ENCODE data around the gene FBF1.

Gene FBF1

DNA sequence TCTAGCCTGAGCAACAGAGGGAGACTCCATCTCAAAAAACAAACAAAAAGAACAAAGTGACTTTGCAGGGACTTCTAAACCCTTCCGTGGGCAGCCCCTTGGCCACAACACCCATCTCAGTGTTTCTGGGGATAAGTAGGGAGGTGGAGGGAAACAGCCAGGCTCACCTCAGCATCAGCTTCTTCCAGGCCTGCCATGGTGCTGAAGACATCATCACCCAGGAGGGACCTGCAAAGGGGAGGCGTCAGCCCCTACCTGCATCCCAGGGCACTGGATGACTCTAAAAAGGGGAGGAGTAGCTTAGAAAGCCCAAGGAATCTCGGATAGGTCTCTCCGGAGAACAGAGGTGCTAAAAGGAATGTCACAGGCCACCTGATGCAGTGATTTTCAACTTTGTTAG, 9.8 kb downstream of the FBF1 start:
- no peaks in the 10 kb centered on the region for H3K9me3 Mint-ChIP-seq
- H3K27ac Mint-ChIP-seq: no peak overlapping the region
- H3K36me3 Mint-ChIP-seq (ENCODE audit: low read depth): peaks cover 4% of the 10 kb centered on the region
- ATAC-seq (no peak), DNase-seq (no peak)
- no peak overlapping the region for H3K4me3 Mint-ChIP-seq
- H3K27me3 Mint-ChIP-seq: no peaks in the 10 kb centered on the region
- no peaks in the 10 kb centered on the region for H3K4me1 Mint-ChIP-seq

DNA sequence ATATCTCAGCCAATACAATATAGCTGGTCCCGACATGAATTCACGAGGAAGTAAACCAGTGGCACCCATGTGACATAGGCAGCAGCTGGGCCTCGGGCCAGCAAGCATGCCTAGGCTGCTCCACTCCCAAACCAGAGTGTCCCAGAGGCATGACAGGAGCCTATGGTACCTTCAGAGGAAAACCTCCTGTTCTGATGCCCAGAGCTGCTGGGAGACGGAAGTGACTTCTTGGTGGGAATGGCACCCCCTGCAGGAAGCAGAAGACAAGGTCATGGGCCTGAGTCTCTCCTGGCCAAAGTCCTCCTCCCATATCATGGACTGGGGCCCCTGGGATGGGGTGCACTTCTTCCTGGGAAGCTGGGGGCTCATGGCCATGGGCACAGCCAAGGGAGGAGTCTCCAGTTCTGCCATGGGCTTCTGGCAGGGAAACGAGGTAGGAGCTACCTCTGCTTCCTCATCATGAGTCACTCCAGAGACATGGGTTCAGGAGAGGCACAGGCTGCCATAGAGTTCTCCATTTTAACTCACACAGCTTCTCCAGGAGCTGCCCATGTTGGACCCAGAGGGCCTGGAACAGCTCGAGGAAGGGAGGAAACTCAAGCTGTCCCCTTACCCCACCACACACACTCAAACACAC, 13.4 kb downstream of the FBF1 start:
- H3K27ac Mint-ChIP-seq: no peak overlapping the region
- H3K27me3 Mint-ChIP-seq: no peaks in the 10 kb centered on the region
- no peaks in the 10 kb centered on the region for H3K4me1 Mint-ChIP-seq
- ATAC-seq (no peak), DNase-seq (no peak)
- H3K4me3 Mint-ChIP-seq: no peak overlapping the region
- H3K36me3 Mint-ChIP-seq (ENCODE audit: low read depth): peaks cover 3% of the 10 kb centered on the region
- H3K9me3 Mint-ChIP-seq: no peaks in the 10 kb centered on the region

DNA sequence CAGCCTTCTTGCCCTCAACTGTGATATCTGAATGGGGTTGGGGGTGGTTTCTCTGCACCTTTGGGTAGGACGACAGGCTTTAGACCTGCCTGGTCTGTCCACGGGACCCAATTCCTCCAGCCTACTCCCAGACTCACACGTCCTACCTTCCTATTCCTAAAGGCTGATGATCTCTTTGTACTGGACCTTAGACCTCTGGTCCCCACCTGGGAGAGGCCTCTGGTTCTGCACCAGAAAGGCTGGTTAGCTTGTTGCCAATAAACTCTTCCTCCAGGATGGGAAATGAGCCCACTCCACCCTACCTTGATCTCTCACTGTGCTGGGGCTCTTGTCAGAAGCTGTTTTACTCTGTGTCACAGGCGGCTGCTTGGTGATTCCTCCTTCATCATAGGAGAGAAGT, 14.4 kb downstream of the FBF1 start:
- H3K4me3 Mint-ChIP-seq: no peak overlapping the region
- H3K27ac Mint-ChIP-seq: no peak overlapping the region
- H3K36me3 Mint-ChIP-seq (ENCODE audit: low read depth): peaks cover 7% of the 10 kb centered on the region

DNA sequence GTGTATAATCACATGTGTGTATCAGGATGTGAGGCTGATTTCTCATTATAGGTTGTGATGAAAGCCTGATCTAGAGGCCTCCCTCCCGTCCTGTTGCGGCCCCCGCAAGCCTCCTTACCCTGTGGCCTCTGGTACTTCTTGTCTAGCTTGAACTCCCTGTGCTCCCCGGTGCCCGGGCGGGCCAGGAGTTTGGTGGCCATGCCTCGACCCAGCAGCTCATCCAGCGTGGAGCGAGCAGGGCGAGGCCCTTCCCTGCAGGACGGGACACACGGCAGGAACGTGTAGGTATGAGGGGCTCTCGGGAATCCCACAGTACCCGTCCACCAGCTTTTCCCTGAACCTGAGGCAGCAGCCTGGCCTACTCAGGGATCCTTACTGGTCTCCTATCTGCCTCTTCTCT, 14.9 kb downstream of the FBF1 start:
- H3K27ac Mint-ChIP-seq: no peak overlapping the region
- H3K9me3 Mint-ChIP-seq: no peaks in the 10 kb centered on the region
- H3K36me3 Mint-ChIP-seq (ENCODE audit: low read depth): peaks cover 7% of the 10 kb centered on the region
- no peaks in the 10 kb centered on the region for H3K27me3 Mint-ChIP-seq
- H3K4me1 Mint-ChIP-seq: no peaks in the 10 kb centered on the region
- H3K4me3 Mint-ChIP-seq: no peak overlapping the region
- no peak for DNase-seq
- no peak for ATAC-seq

More for the DNA sequence above, 14.4 kb downstream of the FBF1 start:
- DNase-seq (no peak), ATAC-seq (no peak)
- Mint-ChIP-seq H3K9me3 (no peaks in the 10 kb centered on the region), H3K27me3 (no peaks in the 10 kb centered on the region), H3K4me1 (no peaks in the 10 kb centered on the region)

DNA sequence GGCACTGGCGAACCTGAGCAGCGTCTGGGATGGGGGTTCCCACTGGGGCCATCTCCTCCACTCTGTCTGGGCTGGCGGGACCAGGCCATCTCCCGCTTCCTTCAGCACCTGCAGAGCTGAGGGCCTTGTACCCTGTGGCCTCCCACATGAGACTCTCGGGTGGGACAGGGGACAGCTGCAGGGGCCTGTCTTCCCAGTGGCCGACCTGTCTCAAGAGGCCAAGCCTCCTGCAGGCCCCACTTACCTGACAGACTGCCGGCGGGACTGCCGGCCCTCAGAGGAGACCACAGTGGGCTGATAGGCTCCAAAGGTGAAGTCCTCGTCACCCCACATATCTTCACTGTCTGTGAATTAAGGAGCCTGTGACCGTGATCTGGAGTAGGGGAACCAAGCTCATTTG, 15.7 kb downstream of the FBF1 start:
- H3K9me3 Mint-ChIP-seq: no peaks in the 10 kb centered on the region
- no peaks in the 10 kb centered on the region for H3K4me1 Mint-ChIP-seq
- H3K27me3 Mint-ChIP-seq: no peaks in the 10 kb centered on the region
- ATAC-seq (no peak), DNase-seq (no peak)
- peaks cover 7% of the 10 kb centered on the region for H3K36me3 Mint-ChIP-seq (ENCODE audit: low read depth)
- no peak overlapping the region for H3K27ac Mint-ChIP-seq
- no peak overlapping the region for H3K4me3 Mint-ChIP-seq

DNA sequence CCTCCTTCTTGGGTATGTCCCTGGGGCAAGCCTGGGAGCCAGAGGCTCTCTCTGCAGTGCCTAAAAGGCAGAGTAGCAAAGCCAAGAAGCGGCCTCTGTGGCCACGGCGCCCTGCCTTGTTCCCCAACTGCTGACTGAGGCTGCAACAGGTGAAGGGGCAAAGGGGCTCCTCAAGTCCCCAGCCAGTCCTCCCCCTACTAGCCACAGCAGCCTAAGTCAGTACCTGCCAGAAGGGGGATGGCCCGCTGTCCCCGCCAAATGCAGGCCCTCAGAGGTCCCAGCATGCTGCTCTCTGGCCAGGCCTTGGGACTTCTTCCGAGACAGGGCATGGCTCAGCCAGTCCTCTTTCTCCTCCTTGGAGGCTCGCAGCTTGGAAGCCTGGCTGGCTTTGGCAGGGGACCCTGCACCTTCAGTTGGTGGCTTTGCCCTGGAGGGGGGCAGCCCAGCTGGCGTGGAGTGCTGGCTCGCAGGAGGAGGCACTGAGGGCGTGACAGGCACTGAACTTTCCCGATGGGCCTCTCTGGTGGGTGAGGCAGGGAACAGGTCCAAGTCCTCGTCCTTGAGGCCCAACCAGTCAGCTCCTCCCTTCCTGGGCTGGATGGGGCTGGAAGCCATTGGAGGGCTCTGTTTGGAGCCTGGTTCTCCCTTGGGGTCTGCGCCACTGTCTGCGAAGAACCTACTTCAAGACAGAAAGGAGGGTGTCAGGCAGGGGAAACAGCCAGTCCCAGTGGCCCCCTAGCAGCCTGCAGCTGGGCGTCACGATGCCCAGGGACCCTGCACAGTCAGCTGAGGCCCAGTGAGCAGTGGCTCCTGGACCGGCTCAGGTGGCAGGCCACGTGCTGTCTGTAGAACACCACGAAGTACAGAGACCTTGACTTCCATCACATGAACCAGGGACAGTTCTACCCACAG, 17.6 kb downstream of the FBF1 start:
- Mint-ChIP-seq H3K4me3 (no peak overlapping the region), H3K9me3 (no peaks in the 10 kb centered on the region), H3K4me1 (no peaks in the 10 kb centered on the region), H3K27me3 (no peaks in the 10 kb centered on the region), H3K36me3 (ENCODE audit: low read depth) (peaks cover 7% of the 10 kb centered on the region), H3K27ac (no peak overlapping the region)
- no peak for DNase-seq
- ATAC-seq: no peak

DNA sequence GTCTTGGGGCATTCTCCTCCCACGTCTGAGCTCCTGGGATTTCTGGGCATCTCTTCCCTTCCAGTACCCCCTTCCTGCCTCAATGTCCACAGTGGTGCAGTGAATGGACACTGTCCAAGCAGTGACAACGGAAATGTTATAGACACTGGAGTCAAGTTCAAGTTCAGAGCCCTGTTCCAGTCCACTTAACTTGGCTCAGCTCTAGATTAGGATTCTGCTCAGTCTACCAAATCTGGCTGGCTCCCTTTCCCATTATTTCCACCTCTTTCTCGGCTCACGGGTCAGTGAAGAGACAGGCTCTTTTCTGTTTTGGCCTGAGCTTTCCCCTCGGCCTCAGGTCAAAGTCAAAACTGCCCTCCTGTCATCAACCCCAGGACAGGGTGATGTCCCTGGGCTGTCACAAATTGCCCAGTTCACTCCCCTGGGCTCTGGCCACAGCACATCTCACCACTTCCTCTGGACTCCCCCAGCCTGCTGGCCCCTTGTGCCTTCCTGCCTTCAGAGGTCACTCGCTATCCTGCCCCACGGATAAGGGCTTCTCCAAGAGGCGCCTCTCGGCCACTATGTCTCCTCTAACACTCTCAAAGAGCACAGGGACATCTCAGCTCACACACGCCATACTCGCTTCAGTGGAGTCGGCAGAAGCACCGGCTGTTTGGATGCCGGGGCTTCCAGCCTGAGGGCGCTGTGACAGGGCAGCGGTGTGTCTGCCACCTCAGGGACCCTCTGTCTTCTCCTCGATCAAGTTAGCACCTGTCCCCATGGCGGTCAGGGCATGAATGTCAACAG, 18.5 kb downstream of the FBF1 start:
- Mint-ChIP-seq H3K4me1 (no peaks in the 10 kb centered on the region), H3K4me3 (no peak overlapping the region), H3K9me3 (no peaks in the 10 kb centered on the region), H3K27me3 (no peaks in the 10 kb centered on the region), H3K36me3 (ENCODE audit: low read depth) (peaks cover 5% of the 10 kb centered on the region), H3K27ac (no peak overlapping the region)
- no peak for DNase-seq
- no peak for ATAC-seq

DNA sequence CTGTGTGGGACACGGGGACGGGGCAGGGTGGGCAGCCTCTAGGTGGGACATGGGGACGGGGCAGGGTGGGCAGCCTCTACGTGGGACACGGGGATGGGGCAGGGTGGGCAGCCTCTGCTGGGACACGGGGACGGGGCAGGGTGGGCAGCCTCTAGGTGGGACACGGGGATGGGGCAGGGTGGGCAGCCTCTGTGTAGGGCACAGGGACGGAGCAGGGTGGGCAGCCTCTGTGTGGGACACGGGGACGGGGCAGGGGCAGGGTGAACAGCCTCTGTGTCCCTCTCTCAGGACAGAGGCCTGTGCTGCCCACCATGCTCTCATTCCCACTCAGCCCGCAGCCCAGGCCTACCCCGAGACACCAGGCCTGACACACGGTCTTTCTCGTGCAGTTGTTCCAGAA, 19.2 kb downstream of the FBF1 start:
- Mint-ChIP-seq H3K4me3 (no peak overlapping the region), H3K4me1 (no peaks in the 10 kb centered on the region), H3K27ac (no peak overlapping the region), H3K9me3 (no peaks in the 10 kb centered on the region), H3K27me3 (no peaks in the 10 kb centered on the region), H3K36me3 (ENCODE audit: low read depth) (peaks cover 8% of the 10 kb centered on the region)
- ATAC-seq (no peak), DNase-seq (no peak)

DNA sequence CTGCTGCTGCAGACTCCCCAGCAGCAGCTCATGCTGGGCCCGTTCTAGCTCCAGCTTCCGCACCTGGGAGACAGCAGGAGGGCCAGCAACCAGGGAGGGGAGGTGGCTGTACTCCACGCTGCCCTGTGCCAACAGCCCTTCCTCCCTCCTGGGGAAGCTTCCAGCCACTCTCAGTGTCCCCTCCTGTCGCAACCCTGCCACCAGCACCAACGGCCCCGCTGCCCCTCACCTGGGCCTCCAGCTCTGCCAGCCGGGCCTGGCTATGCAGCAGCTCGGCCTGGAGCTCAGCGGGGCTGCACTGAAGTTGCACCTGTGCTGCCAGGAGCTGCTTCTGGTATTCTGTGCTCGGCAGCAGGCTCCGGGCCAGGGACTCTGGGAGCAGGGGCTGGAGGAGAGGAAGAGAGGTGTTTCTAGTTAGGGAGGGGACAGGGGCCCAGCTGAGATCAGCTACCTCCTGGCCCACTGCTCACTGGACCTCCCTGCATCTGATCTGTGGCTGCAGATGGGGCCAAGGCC, 20.7 kb downstream of the FBF1 start:
- no peak for ATAC-seq
- Mint-ChIP-seq H3K27me3 (no peaks in the 10 kb centered on the region), H3K36me3 (ENCODE audit: low read depth) (peaks cover 8% of the 10 kb centered on the region)

DNA sequence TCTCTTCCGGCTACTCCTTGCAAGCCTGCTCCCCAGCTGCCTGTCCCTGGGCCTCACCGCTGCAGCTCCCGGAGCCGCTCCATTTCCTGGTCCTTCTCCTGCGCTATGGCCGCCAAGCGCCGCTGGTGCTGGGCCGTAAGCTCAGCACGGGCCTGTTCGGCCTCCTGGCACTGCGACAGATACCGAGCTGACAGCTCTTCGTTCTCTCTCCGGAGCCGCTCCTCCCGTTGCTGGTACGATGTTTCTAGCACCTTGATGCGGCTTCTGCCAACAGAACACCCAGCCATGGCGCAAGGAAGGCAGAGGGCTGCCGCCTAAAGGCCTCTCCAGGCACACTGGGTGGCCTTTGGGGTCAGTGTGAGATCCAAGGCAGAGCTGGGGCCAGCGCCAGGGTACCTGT, 21.2 kb downstream of the FBF1 start:
- Mint-ChIP-seq H3K9me3 (no peaks in the 10 kb centered on the region), H3K27me3 (no peaks in the 10 kb centered on the region)
- ATAC-seq: no peak

More for the DNA sequence above, 20.7 kb downstream of the FBF1 start:
- Mint-ChIP-seq H3K9me3 (no peaks in the 10 kb centered on the region), H3K4me3 (no peak overlapping the region), H3K27ac (no peak overlapping the region), H3K4me1 (no peaks in the 10 kb centered on the region)
- DNase-seq: no peak

DNA sequence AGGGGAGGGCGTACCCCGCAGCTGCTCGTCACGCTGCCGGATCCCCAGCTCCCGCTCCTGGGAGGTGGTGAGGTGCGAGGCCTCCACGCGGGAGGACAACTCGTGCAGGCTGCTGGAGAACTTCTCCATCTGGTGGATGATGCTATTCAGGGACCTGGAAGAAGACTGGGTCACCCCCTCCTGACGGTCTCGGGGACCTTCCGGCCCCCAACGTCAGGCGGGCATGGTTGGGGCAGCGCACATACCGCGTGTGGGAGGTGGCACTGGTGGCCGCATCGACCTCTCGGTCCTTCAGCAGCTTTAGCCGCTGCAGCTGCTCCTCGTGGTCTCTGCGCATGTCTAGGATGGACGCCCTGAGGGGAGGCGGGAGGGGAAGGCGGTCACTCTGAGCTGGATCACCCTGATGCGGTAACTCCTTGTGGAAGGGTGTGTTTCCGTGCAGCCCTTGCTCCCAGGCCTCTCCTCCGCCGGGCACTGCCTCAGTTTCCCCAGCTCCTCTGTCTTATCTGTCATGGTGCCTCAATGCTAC, 22.9 kb downstream of the FBF1 start:
- ATAC-seq: no peak
- no peak overlapping the region for H3K4me3 Mint-ChIP-seq

More for the DNA sequence above, 21.2 kb downstream of the FBF1 start:
- H3K4me3 Mint-ChIP-seq: no peak overlapping the region
- H3K4me1 Mint-ChIP-seq: no peaks in the 10 kb centered on the region
- no peak overlapping the region for H3K27ac Mint-ChIP-seq
- peaks cover 8% of the 10 kb centered on the region for H3K36me3 Mint-ChIP-seq (ENCODE audit: low read depth)
- DNase-seq: no peak

DNA sequence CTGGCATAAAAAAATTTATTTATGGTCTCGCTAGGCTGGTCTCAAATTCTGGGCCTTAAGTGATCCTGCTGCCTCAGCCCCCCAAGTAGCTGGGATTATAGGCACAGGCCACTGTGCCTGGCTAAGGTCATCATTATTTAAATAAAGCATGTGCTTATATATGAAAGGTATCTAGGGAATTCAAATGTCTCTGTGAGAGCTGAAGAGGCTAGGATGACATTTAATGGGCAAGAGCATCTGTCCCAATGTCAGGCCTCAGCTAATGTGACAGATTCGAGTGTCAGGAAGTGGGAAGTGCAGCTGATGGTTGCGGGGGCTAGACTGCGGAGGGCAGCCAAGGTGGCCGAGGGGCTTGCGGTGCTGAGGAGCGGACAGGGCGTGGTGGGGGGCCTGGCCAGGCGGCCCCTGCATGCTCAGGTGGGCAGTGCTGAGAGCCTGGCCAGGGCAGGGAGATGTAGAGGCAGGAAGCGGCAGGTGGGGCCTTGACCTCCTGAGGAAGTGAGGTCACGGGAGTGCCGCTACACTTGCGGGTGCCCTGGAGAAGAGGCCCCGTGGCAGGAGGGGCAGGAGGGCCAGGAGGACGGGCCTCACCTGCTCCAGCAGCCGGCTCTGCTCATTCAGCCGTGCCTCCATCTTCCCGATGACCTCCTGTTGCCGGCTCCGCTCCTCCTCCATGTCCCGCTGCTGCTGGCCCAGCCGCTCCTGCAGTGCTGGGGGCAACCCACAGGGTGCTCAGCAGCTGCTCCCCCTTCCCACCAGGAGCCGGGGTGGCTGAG, 23.5 kb downstream of the FBF1 start:
- Mint-ChIP-seq H3K27me3 (no peaks in the 10 kb centered on the region), H3K9me3 (no peaks in the 10 kb centered on the region), H3K36me3 (ENCODE audit: low read depth) (peaks cover 8% of the 10 kb centered on the region), H3K27ac (no peak overlapping the region), H3K4me1 (no peaks in the 10 kb centered on the region), H3K4me3 (no peak overlapping the region)
- DNase-seq: no peak
- no peak for ATAC-seq

More for the DNA sequence above, 22.9 kb downstream of the FBF1 start:
- no peak for DNase-seq
- Mint-ChIP-seq H3K27me3 (no peaks in the 10 kb centered on the region), H3K36me3 (ENCODE audit: low read depth) (peaks cover 8% of the 10 kb centered on the region), H3K27ac (no peak overlapping the region), H3K4me1 (no peaks in the 10 kb centered on the region), H3K9me3 (no peaks in the 10 kb centered on the region)

DNA sequence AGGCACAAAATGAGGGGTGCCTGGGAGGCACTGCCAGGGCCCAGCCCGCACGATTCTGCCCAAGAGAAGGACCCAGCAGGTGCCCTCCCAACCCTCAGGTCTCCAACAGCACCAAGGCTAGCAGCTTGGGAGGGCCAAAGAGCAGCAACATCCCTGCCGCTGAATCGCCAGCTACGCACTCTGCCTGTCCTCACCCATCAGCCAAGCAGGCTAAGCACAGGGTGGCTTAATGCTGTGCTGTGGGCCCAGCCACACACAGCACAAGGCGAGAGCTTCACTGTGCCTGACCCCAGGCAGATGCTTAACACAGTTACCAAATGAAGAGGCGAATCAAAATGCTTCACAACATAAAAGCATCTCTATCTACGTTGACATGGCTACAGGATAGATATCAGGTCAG, 25.6 kb downstream of the FBF1 start:
- Mint-ChIP-seq H3K4me3 (no peak overlapping the region), H3K27ac (no peak overlapping the region), H3K4me1 (no peaks in the 10 kb centered on the region), H3K9me3 (no peaks in the 10 kb centered on the region), H3K27me3 (no peaks in the 10 kb centered on the region), H3K36me3 (ENCODE audit: low read depth) (peaks cover 5% of the 10 kb centered on the region)
- no peak for DNase-seq
- ATAC-seq: no peak
